GM23338 (cell line): Measurements from ENCODE around the gene VPS45.

Experiments used
- CREB1 ChIP-seq: fragments of 250-450 bp; sonication (Bioruptor Pico); IDR thresholded peaks from 2 replicates; pipeline ENCODE4 v1.5.0; 2020; ENCODE audit warnings: low read depth, mild to moderate bottlenecking, moderate library complexity
- EZH2 ChIP-seq: fragments of 200-600 bp; sonication (generic); IDR thresholded peaks from one replicate; pipeline ENCODE4 v1.8.0; 2017; ENCODE audit warnings: antibody characterized with exemption, mild to moderate bottlenecking, low read depth; ENCODE audit not compliant: unreplicated experiment
- EZH2phosphoT487 ChIP-seq: fragments of 200-600 bp; sonication (generic); IDR thresholded peaks from one replicate; pipeline ENCODE4 v1.8.1; 2018; ENCODE audit warnings: antibody characterized with exemption; ENCODE audit not compliant: unreplicated experiment
- JUNB ChIP-seq: IDR thresholded peaks from one replicate; pipeline ENCODE4 v1.6.1; 2016; ENCODE audit warnings: antibody characterized with exemption; ENCODE audit not compliant: unreplicated experiment
- NANOG ChIP-seq: IDR thresholded peaks from 2 replicates; pipeline ENCODE4 v1.6.1; 2016; ENCODE audit warnings: antibody characterized with exemption, borderline replicate concordance
- POLR2AphosphoS5 ChIP-seq: IDR thresholded peaks from 2 replicates; pipeline ENCODE4 v1.6.1; 2016; ENCODE audit warnings: antibody characterized with exemption, low read depth
- STAT1 ChIP-seq: IDR thresholded peaks from one replicate; pipeline ENCODE4 v1.6.1; 2016; ENCODE audit warnings: antibody characterized with exemption; ENCODE audit not compliant: unreplicated experiment
- ZNF114 ChIP-seq: fragments of 250-450 bp; sonication (Bioruptor Pico); IDR thresholded peaks from 2 replicates; pipeline ENCODE4 v1.5.0; 2020; ENCODE audit warnings: mild to moderate bottlenecking, moderate library complexity
- TF ChIP-seq, protein P1 (sequence below), 2 experiments: fragments of 200-600 bp in 1 of 2; sonication (generic) in 1 of 2; conservative IDR thresholded peaks; 2 replicates each; pipeline versions ENCODE4 v1.5.1 to v1.6.1; 2016 to 2017; ENCODE audit warnings: antibody characterized with exemption in 2 of 2, low read depth in 2 of 2, mild to moderate bottlenecking in 2 of 2, moderate library complexity in 1 of 2
- TF ChIP-seq, protein P2 (sequence below): IDR thresholded peaks from one replicate; pipeline ENCODE4 v1.6.1; 2018; ENCODE audit warnings: antibody characterized with exemption; ENCODE audit not compliant: unreplicated experiment
- TF ChIP-seq, protein P3 (sequence below): fragments of 250-450 bp; sonication (Bioruptor Pico); IDR thresholded peaks from 2 replicates; pipeline ENCODE4 v1.5.0; 2020; ENCODE audit warnings: mild to moderate bottlenecking, moderate library complexity
- TF ChIP-seq, protein P4 (sequence below): IDR thresholded peaks from 2 replicates; pipeline ENCODE4 v1.6.1; 2016; ENCODE audit warnings: antibody characterized with exemption

DNA sequence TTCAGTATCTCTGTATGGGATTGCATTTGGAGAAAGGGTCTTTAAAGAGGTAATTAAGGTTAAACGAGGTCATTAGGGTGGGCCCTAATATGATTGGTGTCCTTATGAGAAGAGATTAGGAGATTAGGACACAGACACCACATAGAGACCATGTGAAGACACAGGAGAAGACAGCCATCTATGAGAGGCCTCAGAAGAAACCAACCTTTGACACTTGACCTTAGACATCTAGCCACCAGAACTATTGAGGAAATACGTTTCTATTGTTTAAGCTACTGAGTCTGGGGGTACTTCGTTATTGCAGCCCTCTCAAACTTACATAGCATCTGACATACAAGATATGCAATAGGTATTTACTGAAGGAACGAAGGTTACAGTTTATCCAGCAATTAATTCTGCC, 7.3 kb upstream of the VPS45 start:
- TF ChIP-seq, protein P1, sequence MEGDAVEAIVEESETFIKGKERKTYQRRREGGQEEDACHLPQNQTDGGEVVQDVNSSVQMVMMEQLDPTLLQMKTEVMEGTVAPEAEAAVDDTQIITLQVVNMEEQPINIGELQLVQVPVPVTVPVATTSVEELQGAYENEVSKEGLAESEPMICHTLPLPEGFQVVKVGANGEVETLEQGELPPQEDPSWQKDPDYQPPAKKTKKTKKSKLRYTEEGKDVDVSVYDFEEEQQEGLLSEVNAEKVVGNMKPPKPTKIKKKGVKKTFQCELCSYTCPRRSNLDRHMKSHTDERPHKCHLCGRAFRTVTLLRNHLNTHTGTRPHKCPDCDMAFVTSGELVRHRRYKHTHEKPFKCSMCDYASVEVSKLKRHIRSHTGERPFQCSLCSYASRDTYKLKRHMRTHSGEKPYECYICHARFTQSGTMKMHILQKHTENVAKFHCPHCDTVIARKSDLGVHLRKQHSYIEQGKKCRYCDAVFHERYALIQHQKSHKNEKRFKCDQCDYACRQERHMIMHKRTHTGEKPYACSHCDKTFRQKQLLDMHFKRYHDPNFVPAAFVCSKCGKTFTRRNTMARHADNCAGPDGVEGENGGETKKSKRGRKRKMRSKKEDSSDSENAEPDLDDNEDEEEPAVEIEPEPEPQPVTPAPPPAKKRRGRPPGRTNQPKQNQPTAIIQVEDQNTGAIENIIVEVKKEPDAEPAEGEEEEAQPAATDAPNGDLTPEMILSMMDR (conservative IDR thresholded peaks at IDR 0.05; ENCODE audit: low read depth in 2 of 2), result no peak
- TF ChIP-seq NANOG, result no peak
- TF ChIP-seq POLR2AphosphoS5, result no peak
- no peak for TF ChIP-seq EZH2phosphoT487
- TF ChIP-seq, protein P2, sequence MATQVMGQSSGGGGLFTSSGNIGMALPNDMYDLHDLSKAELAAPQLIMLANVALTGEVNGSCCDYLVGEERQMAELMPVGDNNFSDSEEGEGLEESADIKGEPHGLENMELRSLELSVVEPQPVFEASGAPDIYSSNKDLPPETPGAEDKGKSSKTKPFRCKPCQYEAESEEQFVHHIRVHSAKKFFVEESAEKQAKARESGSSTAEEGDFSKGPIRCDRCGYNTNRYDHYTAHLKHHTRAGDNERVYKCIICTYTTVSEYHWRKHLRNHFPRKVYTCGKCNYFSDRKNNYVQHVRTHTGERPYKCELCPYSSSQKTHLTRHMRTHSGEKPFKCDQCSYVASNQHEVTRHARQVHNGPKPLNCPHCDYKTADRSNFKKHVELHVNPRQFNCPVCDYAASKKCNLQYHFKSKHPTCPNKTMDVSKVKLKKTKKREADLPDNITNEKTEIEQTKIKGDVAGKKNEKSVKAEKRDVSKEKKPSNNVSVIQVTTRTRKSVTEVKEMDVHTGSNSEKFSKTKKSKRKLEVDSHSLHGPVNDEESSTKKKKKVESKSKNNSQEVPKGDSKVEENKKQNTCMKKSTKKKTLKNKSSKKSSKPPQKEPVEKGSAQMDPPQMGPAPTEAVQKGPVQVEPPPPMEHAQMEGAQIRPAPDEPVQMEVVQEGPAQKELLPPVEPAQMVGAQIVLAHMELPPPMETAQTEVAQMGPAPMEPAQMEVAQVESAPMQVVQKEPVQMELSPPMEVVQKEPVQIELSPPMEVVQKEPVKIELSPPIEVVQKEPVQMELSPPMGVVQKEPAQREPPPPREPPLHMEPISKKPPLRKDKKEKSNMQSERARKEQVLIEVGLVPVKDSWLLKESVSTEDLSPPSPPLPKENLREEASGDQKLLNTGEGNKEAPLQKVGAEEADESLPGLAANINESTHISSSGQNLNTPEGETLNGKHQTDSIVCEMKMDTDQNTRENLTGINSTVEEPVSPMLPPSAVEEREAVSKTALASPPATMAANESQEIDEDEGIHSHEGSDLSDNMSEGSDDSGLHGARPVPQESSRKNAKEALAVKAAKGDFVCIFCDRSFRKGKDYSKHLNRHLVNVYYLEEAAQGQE, result no peak
- TF ChIP-seq EZH2, result no peak
- no peak for TF ChIP-seq JUNB
- TF ChIP-seq, protein P3, sequence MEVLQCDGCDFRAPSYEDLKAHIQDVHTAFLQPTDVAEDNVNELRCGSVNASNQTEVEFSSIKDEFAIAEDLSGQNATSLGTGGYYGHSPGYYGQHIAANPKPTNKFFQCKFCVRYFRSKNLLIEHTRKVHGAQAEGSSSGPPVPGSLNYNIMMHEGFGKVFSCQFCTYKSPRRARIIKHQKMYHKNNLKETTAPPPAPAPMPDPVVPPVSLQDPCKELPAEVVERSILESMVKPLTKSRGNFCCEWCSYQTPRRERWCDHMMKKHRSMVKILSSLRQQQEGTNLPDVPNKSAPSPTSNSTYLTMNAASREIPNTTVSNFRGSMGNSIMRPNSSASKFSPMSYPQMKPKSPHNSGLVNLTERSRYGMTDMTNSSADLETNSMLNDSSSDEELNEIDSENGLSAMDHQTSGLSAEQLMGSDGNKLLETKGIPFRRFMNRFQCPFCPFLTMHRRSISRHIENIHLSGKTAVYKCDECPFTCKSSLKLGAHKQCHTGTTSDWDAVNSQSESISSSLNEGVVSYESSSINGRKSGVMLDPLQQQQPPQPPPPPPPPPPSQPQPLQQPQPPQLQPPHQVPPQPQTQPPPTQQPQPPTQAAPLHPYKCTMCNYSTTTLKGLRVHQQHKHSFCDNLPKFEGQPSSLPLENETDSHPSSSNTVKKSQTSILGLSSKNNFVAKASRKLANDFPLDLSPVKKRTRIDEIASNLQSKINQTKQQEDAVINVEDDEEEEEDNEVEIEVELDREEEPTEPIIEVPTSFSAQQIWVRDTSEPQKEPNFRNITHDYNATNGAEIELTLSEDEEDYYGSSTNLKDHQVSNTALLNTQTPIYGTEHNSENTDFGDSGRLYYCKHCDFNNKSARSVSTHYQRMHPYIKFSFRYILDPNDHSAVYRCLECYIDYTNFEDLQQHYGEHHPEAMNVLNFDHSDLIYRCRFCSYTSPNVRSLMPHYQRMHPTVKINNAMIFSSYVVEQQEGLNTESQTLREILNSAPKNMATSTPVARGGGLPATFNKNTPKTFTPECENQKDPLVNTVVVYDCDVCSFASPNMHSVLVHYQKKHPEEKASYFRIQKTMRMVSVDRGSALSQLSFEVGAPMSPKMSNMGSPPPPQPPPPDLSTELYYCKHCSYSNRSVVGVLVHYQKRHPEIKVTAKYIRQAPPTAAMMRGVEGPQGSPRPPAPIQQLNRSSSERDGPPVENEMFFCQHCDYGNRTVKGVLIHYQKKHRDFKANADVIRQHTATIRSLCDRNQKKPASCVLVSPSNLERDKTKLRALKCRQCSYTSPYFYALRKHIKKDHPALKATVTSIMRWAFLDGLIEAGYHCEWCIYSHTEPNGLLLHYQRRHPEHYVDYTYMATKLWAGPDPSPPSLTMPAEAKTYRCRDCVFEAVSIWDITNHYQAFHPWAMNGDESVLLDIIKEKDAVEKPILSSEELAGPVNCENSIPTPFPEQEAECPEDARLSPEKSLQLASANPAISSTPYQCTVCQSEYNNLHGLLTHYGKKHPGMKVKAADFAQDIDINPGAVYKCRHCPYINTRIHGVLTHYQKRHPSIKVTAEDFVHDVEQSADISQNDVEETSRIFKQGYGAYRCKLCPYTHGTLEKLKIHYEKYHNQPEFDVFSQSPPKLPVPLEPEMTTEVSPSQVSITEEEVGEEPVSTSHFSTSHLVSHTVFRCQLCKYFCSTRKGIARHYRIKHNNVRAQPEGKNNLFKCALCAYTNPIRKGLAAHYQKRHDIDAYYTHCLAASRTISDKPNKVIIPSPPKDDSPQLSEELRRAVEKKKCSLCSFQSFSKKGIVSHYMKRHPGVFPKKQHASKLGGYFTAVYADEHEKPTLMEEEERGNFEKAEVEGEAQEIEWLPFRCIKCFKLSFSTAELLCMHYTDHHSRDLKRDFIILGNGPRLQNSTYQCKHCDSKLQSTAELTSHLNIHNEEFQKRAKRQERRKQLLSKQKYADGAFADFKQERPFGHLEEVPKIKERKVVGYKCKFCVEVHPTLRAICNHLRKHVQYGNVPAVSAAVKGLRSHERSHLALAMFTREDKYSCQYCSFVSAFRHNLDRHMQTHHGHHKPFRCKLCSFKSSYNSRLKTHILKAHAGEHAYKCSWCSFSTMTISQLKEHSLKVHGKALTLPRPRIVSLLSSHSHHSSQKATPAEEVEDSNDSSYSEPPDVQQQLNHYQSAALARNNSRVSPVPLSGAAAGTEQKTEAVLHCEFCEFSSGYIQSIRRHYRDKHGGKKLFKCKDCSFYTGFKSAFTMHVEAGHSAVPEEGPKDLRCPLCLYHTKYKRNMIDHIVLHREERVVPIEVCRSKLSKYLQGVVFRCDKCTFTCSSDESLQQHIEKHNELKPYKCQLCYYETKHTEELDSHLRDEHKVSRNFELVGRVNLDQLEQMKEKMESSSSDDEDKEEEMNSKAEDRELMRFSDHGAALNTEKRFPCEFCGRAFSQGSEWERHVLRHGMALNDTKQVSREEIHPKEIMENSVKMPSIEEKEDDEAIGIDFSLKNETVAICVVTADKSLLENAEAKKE (CRISPR knock-in tag), result no peak
- no peak for TF ChIP-seq STAT1
- TF ChIP-seq CREB1 (CRISPR knock-in tag), result no peak
- TF ChIP-seq, protein P4, sequence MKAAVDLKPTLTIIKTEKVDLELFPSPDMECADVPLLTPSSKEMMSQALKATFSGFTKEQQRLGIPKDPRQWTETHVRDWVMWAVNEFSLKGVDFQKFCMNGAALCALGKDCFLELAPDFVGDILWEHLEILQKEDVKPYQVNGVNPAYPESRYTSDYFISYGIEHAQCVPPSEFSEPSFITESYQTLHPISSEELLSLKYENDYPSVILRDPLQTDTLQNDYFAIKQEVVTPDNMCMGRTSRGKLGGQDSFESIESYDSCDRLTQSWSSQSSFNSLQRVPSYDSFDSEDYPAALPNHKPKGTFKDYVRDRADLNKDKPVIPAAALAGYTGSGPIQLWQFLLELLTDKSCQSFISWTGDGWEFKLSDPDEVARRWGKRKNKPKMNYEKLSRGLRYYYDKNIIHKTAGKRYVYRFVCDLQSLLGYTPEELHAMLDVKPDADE, result no peak
- TF ChIP-seq ZNF114 (CRISPR knock-in tag), result no peak
